ENCODE data around the gene PPIL1. TPM values are rescaled to one million over a fixed set of nuclear protein-coding genes. Genes with fewer than 3 reads are reported as not detected.
A peak's percentile ranks its signal among the peaks of the same experiment; 100 is the strongest.
"Not testable (repeated sequence)": the region's sequence is repeated elsewhere in the genome, so short reads cannot be mapped to it uniquely, and the experiment has no call there.

PPIL1 gene
- total RNA-seq, 1 donor from 2014 or later, result 10.7 TPM

GRCh38 chr6:36818756-36819155, 55.8 kb downstream of the PPIL1 start:
- no peak for DNase-seq (ENCODE audit: low spot score)
- ATAC-seq, result no peak

GRCh38 chr6:36817847-36818246, 56.8 kb downstream of the PPIL1 start:
- no peak for ATAC-seq
- DNase-seq (ENCODE audit: low spot score), result no peak

- no peak for DNase-seq (ENCODE audit: low spot score)
- no peak for ATAC-seq
Measured at GRCh38 chr6:36817176-36817817, 57.3 kb downstream of the PPIL1 start.

GRCh38 chr6:36815962-36816735, 58.5 kb downstream of the PPIL1 start:
- DNase-seq (ENCODE audit: low spot score) (no peak), ATAC-seq (peak; percentile 40)

- no peak for DNase-seq (ENCODE audit: low spot score)
- no peak for ATAC-seq
Measured at GRCh38 chr6:36814249-36814648, 60.4 kb downstream of the PPIL1 start.

GRCh38 chr6:36813526-36813925, 61.1 kb downstream of the PPIL1 start:
- DNase-seq (ENCODE audit: low spot score), result no peak

GRCh38 chr6:36813047-36813446, 61.6 kb downstream of the PPIL1 start:
- DNase-seq (ENCODE audit: low spot score); ATAC-seq: not testable (repeated sequence)

More at GRCh38 chr6:36813526-36813925, 61.1 kb downstream of the PPIL1 start:
- ATAC-seq, result no peak

GRCh38 chr6:36809941-36810803, 64.4 kb downstream of the PPIL1 start:
- no peak for ATAC-seq
- no peak for DNase-seq (ENCODE audit: low spot score)

GRCh38 chr6:36809156-36809555, 65.4 kb downstream of the PPIL1 start:
- no peak for ATAC-seq
- no peak for DNase-seq (ENCODE audit: low spot score)

- no peak for ATAC-seq
- DNase-seq (ENCODE audit: low spot score), result no peak
Measured at GRCh38 chr6:36808634-36809033, 66.0 kb downstream of the PPIL1 start.

- no peak for ATAC-seq
- DNase-seq (ENCODE audit: low spot score), result no peak
Measured at GRCh38 chr6:36807750-36808149, 66.9 kb downstream of the PPIL1 start.

- no peak for ATAC-seq
- no peak for DNase-seq (ENCODE audit: low spot score)
Measured at GRCh38 chr6:36807143-36807542, 67.5 kb downstream of the PPIL1 start.

GRCh38 chr6:36805917-36806316, 68.7 kb downstream of the PPIL1 start:
- DNase-seq (ENCODE audit: low spot score) (no peak), ATAC-seq (no peak)

- ATAC-seq, result no peak
- no peak for DNase-seq (ENCODE audit: low spot score)
Measured at GRCh38 chr6:36805096-36805797, 69.4 kb downstream of the PPIL1 start.

Other genes with a start within 250 kb of the PPIL1 start
- gene CDKN1A, start 196.1 kb downstream of the PPIL1 start, total RNA-seq, result 32.6 TPM
- gene RAB44, start 177.0 kb downstream of the PPIL1 start, total RNA-seq, result 0.08 TPM
- 0.25 TPM for gene CPNE5, start 35.4 kb downstream of the PPIL1 start, total RNA-seq
- gene C6orf89, start 11.1 kb upstream of the PPIL1 start, total RNA-seq, result 34.1 TPM
- gene PI16, start 79.9 kb upstream of the PPIL1 start, total RNA-seq, result not detected
- gene MTCH1, start 111.4 kb upstream of the PPIL1 start, total RNA-seq, result 63.8 TPM
- gene FGD2, start 130.9 kb upstream of the PPIL1 start, total RNA-seq, result 10.3 TPM